Transverse colon (tissue), 4 donors: Measurements from ENCODE around the gene PREX1. TPM values are rescaled to one million over a fixed set of nuclear protein-coding genes. Genes with fewer than 3 reads are reported as not detected.
A peak's percentile ranks its signal among the peaks of the same experiment; 100 is the strongest.

Experiments
- DNase-seq: peaks from one replicate; pipeline ENCODE4 v3.0.0-alpha.2; 2019
- H3K27ac ChIP-seq, 4 donors: fragments of 200-600 bp; sonication (generic); 2 replicates each; pipeline ENCODE4 v1.5.1; 2016 to 2018; ENCODE audit warnings: inconsistent platforms in 4 of 4
- H3K27me3 ChIP-seq: fragments of 200-600 bp; sonication (generic); 2 replicates; pipeline ENCODE4 v1.5.1; 2017; ENCODE audit warnings: inconsistent platforms
- H3K36me3 ChIP-seq, 4 donors: fragments of 200-600 bp; sonication (generic); 2 replicates each; pipeline ENCODE4 v1.5.1; 2017 to 2019; ENCODE audit warnings: inconsistent platforms in 4 of 4
- H3K4me1 ChIP-seq, 4 donors: fragments of 200-600 bp; sonication (generic); 2 replicates each; pipeline ENCODE4 v1.5.1; 2017 to 2020; ENCODE audit warnings: inconsistent platforms in 4 of 4
- H3K4me3 ChIP-seq, 4 donors: fragments of 200-600 bp; sonication (generic); 1 replicate in 1 of 4; 2 replicates in 3 of 4; pipeline versions ENCODE4 v1.5.1 to v1.6.1; 2017 to 2019; ENCODE audit warnings: inconsistent platforms in 4 of 4
- H3K9me3 ChIP-seq, 2 donors: fragments of 200-600 bp; sonication (generic); 2 replicates each; pipeline ENCODE4 v1.5.1; 2017 to 2019; ENCODE audit warnings: inconsistent platforms in 2 of 2
- EP300 ChIP-seq: sonication (generic); formaldehyde crosslinking; IDR thresholded peaks from one replicate; pipeline ENCODE4 v1.6.1; 2017; ENCODE audit warnings: antibody characterized with exemption, low read depth
- POLR2A ChIP-seq: fragments of 450-650 bp; IDR thresholded peaks from one replicate; pipeline ENCODE4 v1.6.1; 2016; ENCODE audit warnings: antibody characterized with exemption, mild to moderate bottlenecking, moderate library complexity
- POLR2AphosphoS5 ChIP-seq, 3 donors: sonication (generic); formaldehyde crosslinking; IDR thresholded peaks; one replicate each; pipeline ENCODE4 v1.6.1; 2016; ENCODE audit warnings: antibody characterized with exemption in 3 of 3
- WGBS, 2 donors: methylation state at CpG; one replicate each; pipeline ENCODE4 v1.1.5; 2018; ENCODE audit warnings: low coverage in 1 of 2; 5-methylcytosine and 5-hydroxymethylcytosine counted together
- in situ Hi-C, 4 donors: fragments of 200-750 bp; cut with MboI; loops; one replicate each; pipeline versions ENCODE4 v1.15.0 to v1.15.1; 2017; ENCODE audit warnings: low sequenced_read_pairs in 3 of 4, low pct_ligation_motif_present in 1 of 4, low pct_unique_long_range_greater_than_20kb in 1 of 4
- intact Hi-C: fragments of 100-400 bp; cut with DNase I; formaldehyde crosslinking; loops from one replicate; pipeline ENCODE4 v1.15.1; 2023; ENCODE audit warnings: low total_unique reads
- total RNA-seq, 4 donors: library from RNA; depleted of rRNA; stranded (reverse); fragments of >200 nt; gene quantifications; one replicate each; pipeline ENCODE4 v1.1.0, GENCODE V29; 2016
- TF ChIP-seq, protein P1 (sequence below), 5 experiments: fragments of 200-600 bp in 3 of 5; fragments of 450-650 bp in 2 of 5; sonication (generic) in 3 of 5; IDR thresholded peaks; 1 replicate in 2 of 5; 2 replicates in 3 of 5; pipeline ENCODE4 v1.5.1; 2016 to 2017; ENCODE audit warnings: antibody characterized with exemption in 5 of 5, inconsistent platforms in 3 of 5, mild to moderate bottlenecking in 2 of 5, moderate library complexity in 1 of 5

PREX1 gene
- total RNA-seq, 4 donors from 2014 or later, result 10.9 to 29.9 (median 16.6) TPM

DNA sequence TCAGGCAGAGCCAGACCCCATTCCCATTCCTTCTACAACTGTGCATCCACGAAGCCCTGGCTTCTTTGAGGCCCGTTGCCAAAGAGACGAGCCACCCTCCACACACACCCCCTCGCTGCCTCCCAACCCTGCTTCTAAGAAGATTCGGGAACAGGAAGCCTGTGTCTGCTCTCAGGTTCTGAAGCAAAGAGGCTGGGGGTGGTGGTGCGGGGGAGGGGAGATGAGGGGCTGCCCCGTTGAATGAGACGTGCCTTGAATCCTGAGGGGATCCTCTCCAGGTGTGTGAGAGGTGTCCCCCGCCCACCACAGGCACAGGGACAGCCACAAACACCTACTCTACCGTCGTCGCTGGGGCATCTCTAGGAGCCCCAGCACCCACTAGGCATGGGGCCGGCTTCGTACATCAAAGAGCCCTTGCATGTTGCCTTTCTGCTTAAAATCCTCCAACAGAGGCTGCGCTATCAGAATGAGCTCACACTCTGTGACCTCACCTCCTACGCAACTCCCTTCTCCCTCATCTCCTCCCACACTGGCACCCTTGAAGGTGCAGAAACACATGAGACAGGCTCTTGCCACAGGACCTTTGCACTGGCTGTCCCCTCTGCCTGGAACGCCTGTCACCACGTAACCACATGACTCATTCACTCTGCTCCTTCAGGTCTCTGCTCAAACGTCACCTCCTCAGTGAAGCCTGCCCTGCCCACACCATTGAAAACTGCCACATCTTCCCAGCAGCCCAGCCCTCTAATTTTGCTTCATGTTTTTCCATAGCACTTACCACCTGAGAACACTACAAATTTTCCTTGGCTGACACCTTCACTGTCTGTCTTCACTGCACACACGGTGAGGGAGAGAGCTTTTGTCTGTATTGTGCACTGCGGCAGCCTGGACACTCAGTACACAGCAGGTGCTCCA is 58.5 kb downstream of the PREX1 start:
- H3K9me3 ChIP-seq, result no peaks in the 10 kb centered on the region
- H3K27ac ChIP-seq, result peak overlapping the region in 1 of 4 donors; percentile 4
- H3K27me3 ChIP-seq, result no peaks in the 10 kb centered on the region
- intact Hi-C loops (no loop called here), in situ Hi-C loops (no loop called here)
- H3K36me3 ChIP-seq, result no peaks in the 10 kb centered on the region
- TF ChIP-seq POLR2A, result no peak
- TF ChIP-seq, protein P1, sequence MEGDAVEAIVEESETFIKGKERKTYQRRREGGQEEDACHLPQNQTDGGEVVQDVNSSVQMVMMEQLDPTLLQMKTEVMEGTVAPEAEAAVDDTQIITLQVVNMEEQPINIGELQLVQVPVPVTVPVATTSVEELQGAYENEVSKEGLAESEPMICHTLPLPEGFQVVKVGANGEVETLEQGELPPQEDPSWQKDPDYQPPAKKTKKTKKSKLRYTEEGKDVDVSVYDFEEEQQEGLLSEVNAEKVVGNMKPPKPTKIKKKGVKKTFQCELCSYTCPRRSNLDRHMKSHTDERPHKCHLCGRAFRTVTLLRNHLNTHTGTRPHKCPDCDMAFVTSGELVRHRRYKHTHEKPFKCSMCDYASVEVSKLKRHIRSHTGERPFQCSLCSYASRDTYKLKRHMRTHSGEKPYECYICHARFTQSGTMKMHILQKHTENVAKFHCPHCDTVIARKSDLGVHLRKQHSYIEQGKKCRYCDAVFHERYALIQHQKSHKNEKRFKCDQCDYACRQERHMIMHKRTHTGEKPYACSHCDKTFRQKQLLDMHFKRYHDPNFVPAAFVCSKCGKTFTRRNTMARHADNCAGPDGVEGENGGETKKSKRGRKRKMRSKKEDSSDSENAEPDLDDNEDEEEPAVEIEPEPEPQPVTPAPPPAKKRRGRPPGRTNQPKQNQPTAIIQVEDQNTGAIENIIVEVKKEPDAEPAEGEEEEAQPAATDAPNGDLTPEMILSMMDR (IDR thresholded peaks at IDR 0.05), result no peak
- TF ChIP-seq EP300, result no peak
- TF ChIP-seq POLR2AphosphoS5 (IDR thresholded peaks at IDR 0.05), result no peak
- whole genome bisulfite sequencing, 2 donors, result 35 to 46% methylated on average over 6 to 21 of the region's 21 CpGs
- no peak overlapping the region for H3K4me3 ChIP-seq
- H3K4me1 ChIP-seq, result peaks cover 0 to 15% (median 0%) of the 10 kb centered on the region in 4 donors
- DNase-seq, result no peak

DNA sequence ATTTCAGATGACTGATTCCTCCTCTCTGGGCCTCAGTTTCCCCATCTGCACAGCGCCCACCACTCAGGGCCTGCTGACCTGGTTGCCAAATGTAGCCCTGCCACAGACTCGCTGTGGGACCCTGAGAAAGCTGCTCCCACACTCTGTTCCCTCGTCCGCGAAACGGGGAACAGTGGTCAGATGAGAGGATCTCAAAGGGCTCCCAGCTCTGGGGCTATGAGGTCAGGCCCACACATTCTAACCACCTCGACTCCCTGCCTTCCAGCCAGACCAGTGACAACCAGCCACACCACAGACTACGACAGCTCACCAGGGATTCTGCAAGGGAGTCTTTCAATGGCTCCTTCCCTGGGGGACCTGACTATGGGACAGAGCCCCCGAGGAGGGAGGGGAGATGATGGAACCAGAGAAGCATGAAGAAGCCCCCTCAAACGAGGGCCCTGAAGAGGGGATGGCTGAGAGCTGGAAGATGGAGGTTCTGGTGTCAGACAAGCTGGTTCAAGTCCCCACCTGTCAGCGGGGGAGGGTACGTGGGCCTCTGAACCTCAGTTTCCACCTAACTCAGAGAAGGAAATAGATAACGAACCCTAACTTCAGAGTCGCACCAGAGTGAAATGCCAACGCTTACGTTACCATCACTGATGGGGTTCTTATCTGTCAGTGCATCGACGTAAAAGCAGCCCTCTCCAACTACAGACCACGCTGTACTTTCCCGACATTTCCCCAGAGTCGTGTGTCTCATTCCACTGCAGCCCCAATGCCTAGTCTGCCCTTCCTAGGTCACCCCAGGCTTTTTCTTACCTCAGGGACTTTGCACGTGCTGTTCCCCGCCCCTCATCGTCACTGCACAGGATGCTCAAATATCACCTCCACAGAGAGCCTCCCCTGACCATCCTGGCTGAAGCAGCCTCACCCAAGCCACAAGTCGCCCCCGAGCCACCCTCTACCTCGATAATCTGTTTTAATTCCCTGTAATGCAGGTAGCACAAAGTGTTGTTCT is 60.5 kb downstream of the PREX1 start:
- TF ChIP-seq, protein P1 (IDR thresholded peaks at IDR 0.05), result no peak
- TF ChIP-seq POLR2AphosphoS5 (IDR thresholded peaks at IDR 0.05) (no peak), EP300 (no peak), POLR2A (no peak)
- Histone ChIP-seq H3K4me1 (peaks cover 0 to 6% (median 0%) of the 10 kb centered on the region in 4 donors), H3K4me3 (no peak overlapping the region), H3K27me3 (no peaks in the 10 kb centered on the region), H3K36me3 (no peaks in the 10 kb centered on the region), H3K9me3 (no peaks in the 10 kb centered on the region), H3K27ac (no peak overlapping the region)
- WGBS, 2 donors, result 72 to 78% methylated on average over 11 to 27 of the region's 27 CpGs
- in situ Hi-C loops (no loop called here), intact Hi-C loops (no loop called here)
- DNase-seq, result no peak

DNA sequence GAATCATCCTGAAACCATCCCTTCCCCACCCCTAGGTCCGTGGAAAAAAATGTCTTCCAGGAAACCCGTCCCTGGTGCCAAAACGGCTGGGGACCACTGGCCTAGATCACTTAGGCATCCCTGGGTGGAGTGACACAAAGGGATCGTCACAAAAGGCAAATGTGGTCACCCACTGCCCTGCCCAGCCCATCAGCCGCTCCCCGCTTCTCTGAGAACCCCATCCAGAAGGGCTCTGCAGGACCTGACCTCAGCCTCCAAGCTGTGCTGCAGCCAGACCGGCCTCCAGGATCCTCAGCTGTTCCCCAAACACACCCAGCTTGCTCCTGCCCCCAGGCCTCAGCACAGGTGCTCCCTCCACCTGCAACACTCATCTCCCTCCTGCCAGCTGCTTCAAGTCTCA is 61.6 kb downstream of the PREX1 start:
- in situ Hi-C loops (no loop called here), intact Hi-C loops (no loop called here)
- H3K36me3 ChIP-seq, result no peaks in the 10 kb centered on the region
- no peak for TF ChIP-seq POLR2AphosphoS5 (IDR thresholded peaks at IDR 0.05)
- no peak for TF ChIP-seq POLR2A
- TF ChIP-seq, protein P1 (IDR thresholded peaks at IDR 0.05), result no peak
- no peak for TF ChIP-seq EP300
- H3K4me3 ChIP-seq, result no peak overlapping the region
- WGBS, 2 donors, result 75% methylated on average over 7 of the region's 7 CpGs; no CpG with 5 or more reads in 1 of the 2 donors
- peaks cover 0 to under 1% (median 0%) of the 10 kb centered on the region in 4 donors for H3K4me1 ChIP-seq
- no peak for DNase-seq
- no peaks in the 10 kb centered on the region for H3K27me3 ChIP-seq
- H3K27ac ChIP-seq, result no peak overlapping the region
- no peaks in the 10 kb centered on the region for H3K9me3 ChIP-seq

DNA sequence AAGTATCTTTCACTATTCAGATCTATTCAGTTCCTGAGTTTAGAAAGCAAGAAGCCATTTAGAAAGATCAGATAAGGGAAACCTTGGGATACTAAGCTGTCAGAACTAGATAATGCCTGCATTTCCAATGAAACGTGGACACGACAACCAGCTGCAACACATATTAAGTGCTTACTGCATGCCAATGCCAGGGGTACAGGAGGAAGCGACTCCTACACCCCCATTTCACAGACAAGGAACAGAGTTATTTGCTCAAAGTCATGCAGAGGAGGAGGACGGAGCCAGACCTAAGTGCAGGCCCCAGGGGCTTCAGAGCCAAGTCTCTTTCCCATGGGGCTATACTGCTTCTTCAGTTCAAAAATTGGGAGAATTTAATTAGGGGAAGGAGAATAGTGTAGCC is 62.4 kb downstream of the PREX1 start:
- no peaks in the 10 kb centered on the region for H3K9me3 ChIP-seq
- in situ Hi-C loops, result no loop called here

More for the DNA sequence above, 62.4 kb downstream of the PREX1 start:
- intact Hi-C loops, result no loop called here
- WGBS, 2 donors, result 83 to 95% methylated on average over 2 to 4 of the region's 4 CpGs
- Histone ChIP-seq H3K27me3 (no peaks in the 10 kb centered on the region), H3K4me3 (no peak overlapping the region), H3K27ac (no peak overlapping the region), H3K4me1 (peaks cover 0 to 5% (median 0%) of the 10 kb centered on the region in 4 donors), H3K36me3 (no peaks in the 10 kb centered on the region)
- no peak for DNase-seq
- TF ChIP-seq, protein P1 (IDR thresholded peaks at IDR 0.05), result no peak
